GM13977 (cell line): ENCODE measurements around the gene ETNK1.

Experiments used
- DNase-seq: peaks from one replicate; pipeline ENCODE4 v3.0.0; 2012; ENCODE audit warnings: low spot score
- CTCF ChIP-seq: IDR thresholded peaks from 2 replicates; pipeline ENCODE4 v1.5.1; 2012; ENCODE audit warnings: mild to moderate bottlenecking, control low read depth; ENCODE audit not compliant: insufficient read depth; ENCODE audit errors: extremely low read depth, missing control alignments
- in situ Hi-C: fragments of 300-500 bp; cut with MboI; formaldehyde crosslinking; loops from one replicate; pipeline ENCODE4 v1.12.0; 2022; ENCODE audit warnings: low sequenced_read_pairs, low pct_unique_long_range_greater_than_20kb, mixed read lengths, inconsistent platforms; ENCODE audit not compliant: unreplicated experiment

Gene ETNK1

GRCh38 chr12:22615963-22616501 is 8.9 kb upstream of the ETNK1 start:
- in situ Hi-C loops = no loop called here
- no peak for TF ChIP-seq CTCF
- DNase-seq = no peak

DNA sequence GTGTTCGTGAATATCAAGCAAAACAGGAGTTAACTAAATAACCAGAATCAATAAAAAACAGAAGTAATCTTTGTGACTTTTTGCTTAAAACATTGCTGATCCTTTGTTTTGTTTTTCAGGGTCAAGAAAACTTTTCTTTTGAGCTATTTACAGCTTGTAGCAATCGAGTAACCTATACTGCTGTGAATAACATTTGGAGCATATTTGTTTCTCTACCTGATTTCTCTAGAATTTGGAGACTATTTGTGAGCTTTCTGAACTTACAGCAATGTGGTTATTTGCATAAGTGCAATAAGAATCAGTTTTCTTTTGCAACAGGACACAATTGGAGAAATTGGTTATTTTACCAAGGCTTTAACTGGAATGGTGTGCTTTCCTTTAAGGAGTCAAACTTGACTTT is 7.3 kb upstream of the ETNK1 start:
- in situ Hi-C loops = no loop called here
- DNase-seq = no peak
- TF ChIP-seq CTCF = no peak

GRCh38 chr12:22624548-22624869 is 462 bp upstream of the ETNK1 start:
- in situ Hi-C loops = no loop called here
- no peak for TF ChIP-seq CTCF
- no peak for DNase-seq

GRCh38 chr12:22625762-22626294 is 857 bp downstream of the ETNK1 start:
- in situ Hi-C loops = no loop called here
- DNase-seq = peak; percentile 38
- TF ChIP-seq CTCF = no peak

DNA sequence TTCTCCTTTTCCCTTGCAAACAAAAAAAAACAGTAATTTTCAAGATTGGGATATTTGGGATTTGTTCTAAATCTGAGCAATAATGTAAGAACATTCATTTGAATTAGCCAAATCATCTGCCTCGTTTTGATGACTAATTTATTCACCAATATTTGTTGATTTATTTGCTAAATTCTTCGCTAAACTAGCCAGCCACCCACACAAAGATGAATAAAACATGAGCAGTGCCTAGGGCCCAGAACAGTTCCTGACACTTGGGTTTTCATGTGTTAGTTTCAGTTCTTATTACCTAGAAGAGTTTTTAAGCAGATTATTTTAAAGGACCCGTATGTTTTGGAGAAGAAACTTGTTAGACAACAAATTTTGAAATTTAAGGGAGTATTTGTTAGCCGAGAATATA is 1.4 kb downstream of the ETNK1 start:
- peak; percentile 57 for DNase-seq
- in situ Hi-C loops = no loop called here

GRCh38 chr12:22627371-22627770 is 2.4 kb downstream of the ETNK1 start:
- no peak for TF ChIP-seq CTCF
- in situ Hi-C loops = no loop called here
- no peak for DNase-seq

More for the DNA sequence above, 1.4 kb downstream of the ETNK1 start:
- no peak for TF ChIP-seq CTCF

- no peak for DNase-seq
- in situ Hi-C loops = no loop called here
- TF ChIP-seq CTCF = no peak
Observed at GRCh38 chr12:22628228-22628627, 3.3 kb downstream of the ETNK1 start.
